ENCODE measurements around the gene TRAF7.

DNA sequence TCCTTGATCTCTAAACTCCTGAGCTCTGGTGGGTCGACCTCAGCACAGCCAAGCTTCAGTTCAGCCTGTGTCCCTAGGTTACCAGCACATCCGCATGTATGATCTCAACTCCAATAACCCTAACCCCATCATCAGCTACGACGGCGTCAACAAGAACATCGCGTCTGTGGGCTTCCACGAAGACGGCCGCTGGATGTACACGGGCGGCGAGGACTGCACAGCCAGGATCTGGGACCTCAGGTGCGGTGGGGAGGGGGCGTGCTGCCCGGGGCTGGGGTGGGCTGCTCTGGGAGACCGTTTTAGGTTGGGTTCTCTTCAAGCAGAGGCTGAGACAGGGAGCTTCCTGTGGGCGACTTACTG is 50.8 kb downstream of the TRAF7 start:
- TF ChIP-seq, protein P1, sequence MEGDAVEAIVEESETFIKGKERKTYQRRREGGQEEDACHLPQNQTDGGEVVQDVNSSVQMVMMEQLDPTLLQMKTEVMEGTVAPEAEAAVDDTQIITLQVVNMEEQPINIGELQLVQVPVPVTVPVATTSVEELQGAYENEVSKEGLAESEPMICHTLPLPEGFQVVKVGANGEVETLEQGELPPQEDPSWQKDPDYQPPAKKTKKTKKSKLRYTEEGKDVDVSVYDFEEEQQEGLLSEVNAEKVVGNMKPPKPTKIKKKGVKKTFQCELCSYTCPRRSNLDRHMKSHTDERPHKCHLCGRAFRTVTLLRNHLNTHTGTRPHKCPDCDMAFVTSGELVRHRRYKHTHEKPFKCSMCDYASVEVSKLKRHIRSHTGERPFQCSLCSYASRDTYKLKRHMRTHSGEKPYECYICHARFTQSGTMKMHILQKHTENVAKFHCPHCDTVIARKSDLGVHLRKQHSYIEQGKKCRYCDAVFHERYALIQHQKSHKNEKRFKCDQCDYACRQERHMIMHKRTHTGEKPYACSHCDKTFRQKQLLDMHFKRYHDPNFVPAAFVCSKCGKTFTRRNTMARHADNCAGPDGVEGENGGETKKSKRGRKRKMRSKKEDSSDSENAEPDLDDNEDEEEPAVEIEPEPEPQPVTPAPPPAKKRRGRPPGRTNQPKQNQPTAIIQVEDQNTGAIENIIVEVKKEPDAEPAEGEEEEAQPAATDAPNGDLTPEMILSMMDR (conservative IDR thresholded peaks at IDR 0.05; ENCODE audit: low read length): no peak
- no peak for TF ChIP-seq EZH2phosphoT487 (IDR thresholded peaks at IDR 0.05; ENCODE audit: borderline replicate concordance, low read depth, low read length)
